GM13976 (cell line): ENCODE results near the gene FTSJ1.

Experiments
- DNase-seq: peaks from one replicate; pipeline ENCODE4 v3.0.0; 2012; ENCODE audit warnings: low spot score
- CTCF ChIP-seq: IDR thresholded peaks from 2 replicates; pipeline ENCODE4 v1.5.1; 2012; ENCODE audit warnings: borderline replicate concordance, mild to moderate bottlenecking; ENCODE audit not compliant: insufficient read depth; ENCODE audit errors: extremely low read depth, missing control alignments, control extremely low read depth
- in situ Hi-C: fragments of 300-500 bp; cut with MboI; formaldehyde crosslinking; loops from one replicate; pipeline ENCODE4 v1.12.0; 2022; ENCODE audit warnings: low sequenced_read_pairs, mixed read lengths, inconsistent platforms; ENCODE audit not compliant: unreplicated experiment

FTSJ1 gene

GRCh38 chrX:48530736-48531135, 54.7 kb downstream of the FTSJ1 start:
- TF ChIP-seq CTCF: no peak
- in situ Hi-C loops: no loop called here
- no peak for DNase-seq

- no peak for DNase-seq
- no peak for TF ChIP-seq CTCF
- in situ Hi-C loops: no loop called here
These were observed 55.5 kb downstream of the FTSJ1 start for GRCh38 chrX:48531358-48531959.

GRCh38 chrX:48532161-48532560, 56.2 kb downstream of the FTSJ1 start:
- no peak for TF ChIP-seq CTCF
- no peak for DNase-seq
- in situ Hi-C loops: no loop called here

- in situ Hi-C loops: no loop called here
- no peak for DNase-seq
- TF ChIP-seq CTCF: no peak
These were observed 57.2 kb downstream of the FTSJ1 start for GRCh38 chrX:48533165-48533564.
